HCT116 (cell line): ENCODE results near the gene TM7SF2. TPM values are rescaled to one million over a fixed set of nuclear protein-coding genes. Genes with fewer than 3 reads are reported as not detected.

Source experiments
- ATAC-seq: fragments of 200-7000 bp; cut with Tn5 transposase; 2 replicates; pipeline ENCODE4 v1.9.1; 2020; ENCODE audit warnings: mild to moderate bottlenecking, moderate library complexity
- BruUV-seq: library from RNA; stranded (reverse); fragments of 400-500 nt; replicated peaks from 2 replicates; lab custom pipeline; 2021; lab: Mats Ljungman, UMichigan
- CTCF ChIA-PET: fragments of 300-600 bp; sonication (Branson Sonifier 250); formaldehyde crosslinking; loops from one replicate; lab custom pipeline; 2021; ENCODE audit warnings: antibody characterized with exemption; lab: Charles Lee
- POLR2A ChIA-PET: fragments of 300-600, 350-600 bp; sonication (Branson Sonifier 250); formaldehyde crosslinking; loops from one replicate; lab custom pipeline; 2021; ENCODE audit warnings: antibody characterized with exemption; lab: Charles Lee
- RAD21 ChIA-PET, 2 experiments: fragments of 300-600 bp; sonication (Branson Sonifier 250); formaldehyde crosslinking; loops; one replicate each; lab custom pipeline; 2023; ENCODE audit warnings: low total read pairs in 2 of 2; ENCODE audit not compliant: uncharacterized antibody in 2 of 2, unreplicated experiment in 2 of 2, low non-redundant PET in 1 of 2; lab: Charles Lee
- DNase-seq: peaks from one replicate; pipeline ENCODE4 v3.0.0-alpha.2; 2010; ENCODE audit warnings: low read depth, low spot score
- H2AFZ ChIP-seq: fragments of 200-600 bp; shearing (Covaris generic), sonication (generic); 2 replicates; pipeline ENCODE4 v1.6.1; 2017; ENCODE audit warnings: low read depth, mixed run types, mixed read lengths, antibody characterized with exemption, low read length; ENCODE audit not compliant: poor library complexity, severe bottlenecking
- H3K27ac ChIP-seq: 2 replicates; pipeline ENCODE4 v1.5.1; 2012; ENCODE audit warnings: low read depth, low read length
- H3K27me3 ChIP-seq: fragments of 200-600 bp; sonication (generic); 2 replicates; pipeline ENCODE4 v1.6.1; 2016; ENCODE audit warnings: mixed run types, low read length, mixed read lengths; ENCODE audit not compliant: insufficient read depth
- H3K36me3 ChIP-seq, 2 experiments: fragments of 200-500 bp in 1 of 2; fragments of 200-600 bp in 1 of 2; sonication (Bioruptor generic) in 1 of 2; sonication (generic) in 1 of 2; 2 replicates each; pipeline versions ENCODE4 v1.5.1 to v1.6.1; 2014 to 2016; ENCODE audit warnings: low read length in 2 of 2, inconsistent platforms in 1 of 2, mixed read lengths in 1 of 2, mixed run types in 1 of 2; ENCODE audit not compliant: insufficient read depth in 2 of 2, control insufficient read depth in 1 of 2
- H3K4me1 ChIP-seq, 2 experiments: fragments of 200-600 bp in 1 of 2; sonication (generic) in 1 of 2; 2 replicates each; pipeline versions ENCODE4 v1.5.1 to v1.6.1; 2012 to 2017; ENCODE audit warnings: low read length in 2 of 2, inconsistent platforms in 1 of 2, mild to moderate bottlenecking in 1 of 2, mixed read lengths in 1 of 2, mixed run types in 1 of 2, moderate library complexity in 1 of 2; ENCODE audit not compliant: insufficient read depth in 2 of 2, control insufficient read depth in 1 of 2
- H3K4me2 ChIP-seq: fragments of 200-600 bp; sonication (generic); 2 replicates; pipeline ENCODE4 v1.6.1; 2017; ENCODE audit warnings: mixed run types, low read length, mixed read lengths
- H3K4me3 ChIP-seq, 2 experiments: fragments of 200-600 bp in 1 of 2; sonication (generic) in 1 of 2; replicated peaks in 1 of 2; 2 replicates each; pipeline ENCODE4 v1.5.1; 2011 to 2016; ENCODE audit warnings: low read length in 2 of 2, control low read depth in 1 of 2, low read depth in 1 of 2, mild to moderate bottlenecking in 1 of 2, mixed read lengths in 1 of 2, mixed run types in 1 of 2
- H3K79me2 ChIP-seq: fragments of 200-600 bp; sonication (generic); 2 replicates; pipeline ENCODE4 v1.6.1; 2017; ENCODE audit warnings: mild to moderate bottlenecking, mixed run types, low read length, moderate library complexity, mixed read lengths; ENCODE audit not compliant: insufficient read depth
- H3K9ac ChIP-seq: fragments of 200-600 bp; sonication (generic); 2 replicates; pipeline ENCODE4 v1.6.1; 2016; ENCODE audit warnings: low read length, mixed read lengths
- H3K9me2 ChIP-seq: fragments of 200-600 bp; sonication (generic), shearing (Covaris generic); 2 replicates; pipeline ENCODE4 v1.6.1; 2017; ENCODE audit warnings: mixed run types, mild to moderate bottlenecking, moderate library complexity; ENCODE audit not compliant: insufficient read depth
- H3K9me3 ChIP-seq, 2 experiments: fragments of 200-500 bp in 1 of 2; fragments of 200-600 bp in 1 of 2; sonication (Bioruptor generic) in 1 of 2; sonication (generic) in 1 of 2; 2 replicates each; pipeline ENCODE4 v1.6.1; 2014 to 2017; ENCODE audit warnings: low read length in 2 of 2, mixed read lengths in 2 of 2, inconsistent platforms in 1 of 2, low read depth in 1 of 2, mild to moderate bottlenecking in 1 of 2, mixed run types in 1 of 2, moderate library complexity in 1 of 2; ENCODE audit not compliant: control insufficient read depth in 1 of 2, insufficient read depth in 1 of 2
- H4K20me1 ChIP-seq: fragments of 200-600 bp; sonication (generic), shearing (Covaris generic); 2 replicates; pipeline ENCODE4 v1.6.1; 2017; ENCODE audit warnings: mixed run types, mild to moderate bottlenecking, moderate library complexity; ENCODE audit not compliant: insufficient read depth
- ATF3 ChIP-seq: IDR thresholded peaks from 2 replicates; pipeline ENCODE4 v1.6.1; 2012
- CBX3 ChIP-seq: IDR thresholded peaks from 2 replicates; pipeline ENCODE4 v1.6.1; 2012; ENCODE audit warnings: low read depth
- CEBPB ChIP-seq: IDR thresholded peaks from 2 replicates; pipeline ENCODE4 v1.6.1; 2012; ENCODE audit warnings: low read depth
- EGR1 ChIP-seq: IDR thresholded peaks from 2 replicates; pipeline ENCODE4 v1.6.1; 2012; ENCODE audit warnings: low read depth
- POLR2AphosphoS5 ChIP-seq: IDR thresholded peaks from 2 replicates; pipeline ENCODE4 v1.6.1; 2011; ENCODE audit warnings: mild to moderate bottlenecking, low read depth, low read length, moderate library complexity
- REST ChIP-seq: IDR thresholded peaks from 2 replicates; pipeline ENCODE4 v1.6.1; 2012; ENCODE audit warnings: low read depth
- SIN3A ChIP-seq: IDR thresholded peaks from 2 replicates; pipeline ENCODE4 v1.6.1; 2012; ENCODE audit warnings: low read depth
- SP1 ChIP-seq: IDR thresholded peaks from 2 replicates; pipeline ENCODE4 v1.6.1; 2012; ENCODE audit warnings: low read depth
- TCF7L2 ChIP-seq: IDR thresholded peaks from 2 replicates; pipeline ENCODE4 v1.7.0; 2011; ENCODE audit warnings: borderline replicate concordance, inconsistent platforms; ENCODE audit not compliant: insufficient read depth, insufficient read length; ENCODE audit errors: extremely low read depth
- YY1 ChIP-seq: IDR thresholded peaks from 2 replicates; pipeline ENCODE4 v1.6.1; 2011; ENCODE audit warnings: low read length, low read depth, moderate library complexity, mild to moderate bottlenecking; ENCODE audit not compliant: insufficient replicate concordance; ENCODE audit errors: extremely low read depth
- intact Hi-C: fragments of 100-400 bp; cut with micrococcal nuclease; formaldehyde crosslinking; loops from 2 replicates; pipeline ENCODE4 v1.10.0; 2022
- total RNA-seq: library from RNA; stranded (reverse); gene quantifications from one replicate; pipeline ENCODE4 v1.2.1, GENCODE V29; 2021; ENCODE audit not compliant: unreplicated experiment

TM7SF2 gene
- total RNA-seq, 1 experiment from 2014 or later, result 52.9 TPM

- no peak overlapping the region for H3K4me2 ChIP-seq
- no peaks in the 10 kb centered on the region for H4K20me1 ChIP-seq
- POLR2A ChIA-PET, result no interaction called here
Observed at GRCh38 chr11:65141896-65142494, 30.3 kb downstream of the TM7SF2 start.

More at GRCh38 chr11:65141896-65142494, 30.3 kb downstream of the TM7SF2 start:
- H3K9me2 ChIP-seq, result no peaks in the 10 kb centered on the region
- RAD21 ChIA-PET, result no interaction called here
- H3K9me3 ChIP-seq, result peaks cover 0 to 2% of the 10 kb centered on the region in 2 experiments; a peak in 1 of 4 replicates
- TF ChIP-seq TCF7L2, result no peak
- no peak for TF ChIP-seq YY1
- no peak for TF ChIP-seq SIN3A
- TF ChIP-seq CEBPB, result no peak
- TF ChIP-seq REST, result no peak
- TF ChIP-seq CBX3, result no peak
- no peak for TF ChIP-seq EGR1
- no peak for TF ChIP-seq ATF3
- TF ChIP-seq POLR2AphosphoS5, result no peak
- no peak for TF ChIP-seq SP1
- H3K9ac ChIP-seq, result no peak overlapping the region
- no peak overlapping the region for H2AFZ ChIP-seq
- CTCF ChIA-PET, result no interaction called here
- DNase-seq (no peak), ATAC-seq (no peak)
- H3K36me3 ChIP-seq, result no peaks in the 10 kb centered on the region
- H3K27ac ChIP-seq, result no peak overlapping the region
- no peaks in the 10 kb centered on the region for H3K79me2 ChIP-seq
- no peak overlapping the region for H3K4me3 ChIP-seq
- no TSS peak for BruUV-seq
- no peaks in the 10 kb centered on the region for H3K4me1 ChIP-seq
- H3K27me3 ChIP-seq, result no peaks in the 10 kb centered on the region
- intact Hi-C loops, result no loop called here
